Stimulated activated CD4-positive, alpha-beta T cell treated with anti-CD3 and anti-CD28 coated beads, Interleukin-1b, Interleukin-23, amount 100 ng/mL, for 1 hour (primary cell): ENCODE measurements around the gene NUCB1.
"Not testable (repeated sequence)": the region's sequence is repeated elsewhere in the genome, so short reads cannot be mapped to it uniquely, and the experiment has no call there.

Source experiments
- DNase-seq, 2 donors: peaks; one replicate each; pipeline ENCODE4 v3.0.0-alpha.2; 2020; ENCODE audit warnings: low read depth in 2 of 2

Gene NUCB1

DNA sequence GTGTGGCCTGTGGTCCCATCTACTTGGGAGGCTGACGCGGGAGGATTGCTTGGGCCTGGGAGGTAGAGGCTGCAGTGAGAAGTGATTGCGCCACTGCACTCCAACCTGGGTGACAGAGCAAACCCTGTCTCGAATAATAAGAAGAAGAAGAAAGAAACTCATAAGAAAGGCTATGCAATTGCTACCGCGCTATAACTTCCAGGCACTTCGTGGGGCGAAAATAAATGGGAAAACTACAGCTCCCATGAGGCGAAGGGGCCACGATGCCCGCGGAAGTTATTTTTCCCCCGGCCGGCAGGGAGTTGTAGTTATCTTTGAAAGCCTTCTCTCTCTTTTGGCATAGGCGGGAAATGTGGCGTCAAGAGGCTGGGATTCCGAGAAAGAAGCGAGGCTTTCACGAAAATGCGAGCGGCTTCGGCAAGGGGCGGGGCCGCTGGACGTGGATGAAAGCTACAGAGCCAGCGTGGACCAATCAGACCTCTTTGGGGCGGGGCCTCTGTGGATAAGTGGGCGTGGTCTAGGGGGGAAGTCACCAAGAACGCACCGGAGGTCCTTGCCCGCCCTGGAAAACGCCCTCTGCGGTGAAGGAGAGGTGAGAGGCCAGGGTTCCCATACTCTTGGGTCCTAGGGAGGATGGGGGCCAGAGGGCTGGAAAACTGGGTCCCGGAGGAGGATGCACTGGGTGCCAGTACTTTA lies at the start of gene NUCB1:
NUCB1 (plus strand) TSS at position 532 of the 696 bp plus-strand sequence. CDS start 485 bp downstream, outside the sequence.
- peak; percentile 97 to 99 for DNase-seq

DNA sequence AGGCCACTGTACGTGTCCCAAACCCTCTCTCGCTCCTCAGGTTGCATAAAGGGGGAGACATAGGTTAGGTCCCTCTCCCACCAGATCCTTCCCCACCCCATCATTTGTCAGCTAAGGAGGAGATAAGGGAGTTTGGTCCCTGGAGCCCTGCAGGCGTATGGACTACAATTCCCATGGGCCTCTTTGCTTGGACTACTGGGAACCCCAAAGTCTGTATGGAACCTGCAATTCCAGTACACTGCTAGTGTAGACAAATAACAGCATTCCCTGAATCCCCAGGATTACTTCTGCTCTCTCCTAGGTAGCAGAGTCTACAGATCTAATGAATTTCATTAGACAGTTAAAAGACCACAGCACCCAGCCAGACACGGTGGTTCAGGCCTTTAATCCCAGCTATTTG lies 47.8 kb upstream of the NUCB1 start:
- DNase-seq, result no peak

DNA sequence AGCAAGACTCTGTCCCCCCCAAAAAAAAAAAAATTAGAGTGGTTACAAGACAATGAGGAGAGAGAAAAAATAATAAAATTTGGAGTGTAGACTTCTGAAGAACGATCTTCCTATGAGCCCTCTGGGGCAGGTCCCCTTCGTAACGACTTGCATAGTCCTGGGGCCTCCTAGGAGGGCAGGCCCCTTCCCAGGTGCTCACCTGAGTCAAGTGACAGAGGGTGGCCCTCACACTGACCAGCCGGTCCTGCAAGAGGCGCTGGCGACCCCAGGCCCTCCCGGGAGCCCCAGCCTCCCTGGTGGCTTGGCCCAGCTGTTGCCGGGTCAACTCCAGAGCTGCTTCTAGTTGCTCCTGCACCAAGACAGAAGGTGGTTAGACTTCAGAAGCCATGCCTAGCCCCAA lies 46.6 kb upstream of the NUCB1 start:
- DNase-seq, result no peak

DNA sequence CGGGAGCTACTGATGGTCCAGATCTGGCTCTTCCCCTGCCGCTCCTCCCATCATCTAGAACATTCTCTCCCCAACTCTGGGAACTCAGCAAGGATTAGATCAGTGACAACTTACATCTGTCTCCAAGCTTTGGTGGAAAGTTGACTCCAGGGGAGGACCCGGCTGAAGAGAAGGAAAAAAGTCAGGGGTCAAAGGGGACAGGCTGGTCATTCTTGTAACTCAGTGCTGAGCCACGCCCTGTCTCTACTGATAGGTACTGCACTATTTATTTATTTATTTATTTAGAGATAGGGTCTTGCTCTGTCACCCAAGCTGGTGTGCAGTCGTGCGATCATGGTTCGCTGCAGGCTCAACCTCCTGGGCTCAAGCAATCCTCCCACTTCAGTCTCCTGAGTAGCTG lies 46.0 kb upstream of the NUCB1 start:
- DNase-seq, result no peak

DNA sequence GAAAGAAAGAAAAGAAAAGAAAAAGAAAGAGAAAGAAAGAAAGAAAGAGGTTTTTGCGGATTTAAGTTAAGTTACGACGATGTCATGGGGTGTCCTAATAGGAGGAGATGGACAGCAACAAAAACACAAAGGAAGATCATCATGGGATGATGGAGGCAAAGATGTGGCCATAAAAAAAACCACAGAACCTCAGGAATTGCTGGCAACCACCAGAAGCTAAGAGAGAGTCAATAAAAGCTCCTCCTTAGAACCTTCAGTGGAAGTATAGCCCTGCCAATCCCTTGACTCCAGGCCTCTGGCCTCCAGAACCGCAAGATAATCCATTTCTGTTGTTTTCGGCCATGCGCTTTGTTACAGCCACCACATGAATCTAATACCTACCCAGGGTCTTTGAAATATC lies 43.2 kb upstream of the NUCB1 start:
- no peak for DNase-seq

DNA sequence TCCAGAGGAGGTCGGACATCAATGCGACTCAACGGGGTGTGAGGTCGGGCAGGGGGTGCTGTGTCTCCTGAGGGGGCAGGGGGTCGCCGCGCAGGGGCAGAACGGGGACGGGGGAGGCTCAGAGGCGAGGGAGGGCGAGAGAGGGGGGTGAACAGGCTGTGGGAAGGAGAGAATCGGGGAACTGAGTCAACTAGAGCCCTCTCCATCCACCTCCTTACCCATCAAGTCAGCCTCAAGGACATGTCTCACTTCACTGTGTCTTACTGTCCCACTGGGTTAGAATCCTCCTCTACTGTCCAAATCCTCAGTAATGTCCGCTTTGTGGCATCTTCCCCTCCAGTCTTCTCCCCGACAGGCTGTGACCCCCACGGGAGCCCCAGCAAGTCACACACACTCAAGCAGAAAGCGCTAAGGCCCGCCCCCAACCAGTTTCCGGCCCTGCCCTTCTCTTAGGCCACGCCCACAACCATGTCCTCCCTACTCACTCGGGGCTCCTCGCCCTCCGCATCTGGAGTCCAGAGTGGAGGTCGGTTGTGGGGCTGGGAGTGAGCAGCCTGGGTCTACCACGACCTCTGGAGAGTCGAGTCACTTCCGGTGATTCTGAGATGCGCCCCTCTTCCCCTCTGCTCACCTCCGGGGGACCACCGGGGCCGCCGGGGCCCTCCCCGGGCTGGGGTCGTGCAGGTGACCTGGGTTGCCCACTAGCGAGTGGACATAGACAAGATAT lies 41.0 kb upstream of the NUCB1 start:
- peak in 1 of 2 donors; percentile 72 for DNase-seq

DNA sequence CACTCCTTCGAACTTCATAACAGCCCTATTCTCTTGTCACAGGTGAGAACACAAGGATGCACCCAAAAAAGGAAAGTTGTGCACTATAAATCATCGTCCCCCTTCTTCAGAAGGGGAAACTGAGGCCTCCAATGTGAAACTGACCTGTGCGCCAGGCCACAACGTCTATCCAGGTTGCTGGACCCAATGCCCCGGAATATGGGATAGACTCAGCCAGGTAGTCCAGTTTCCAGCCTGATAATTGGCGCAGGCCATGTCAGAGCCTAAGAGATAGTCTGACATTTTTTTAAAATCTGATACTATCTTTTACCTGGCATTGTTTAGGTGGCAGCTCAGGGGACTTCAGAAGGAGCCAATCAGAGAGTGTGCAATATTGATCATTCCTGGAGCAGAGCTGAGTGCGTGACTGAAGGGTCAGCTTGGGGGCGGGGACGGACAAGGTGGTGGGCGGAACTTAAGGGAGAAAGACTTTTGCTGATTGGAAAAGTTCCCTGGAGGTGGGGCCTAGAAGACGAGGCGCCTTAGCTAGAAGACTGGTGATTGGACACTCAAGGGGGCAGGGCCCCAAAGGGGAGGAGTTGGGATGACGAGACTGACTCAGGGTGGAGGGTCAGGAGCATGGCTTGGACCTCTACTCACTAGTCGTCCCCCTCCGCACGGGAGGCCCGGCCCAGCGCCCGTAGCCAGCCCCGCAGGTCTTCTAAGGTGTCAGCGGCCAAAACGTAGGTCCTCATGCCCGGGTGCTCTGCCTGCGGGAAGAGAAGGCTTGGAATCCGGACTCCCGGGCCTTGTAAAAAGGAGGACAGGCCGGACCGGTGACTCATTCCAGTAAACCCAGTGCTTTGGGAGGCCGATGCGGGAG lies 40.2 kb upstream of the NUCB1 start:
- DNase-seq, result no peak

DNA sequence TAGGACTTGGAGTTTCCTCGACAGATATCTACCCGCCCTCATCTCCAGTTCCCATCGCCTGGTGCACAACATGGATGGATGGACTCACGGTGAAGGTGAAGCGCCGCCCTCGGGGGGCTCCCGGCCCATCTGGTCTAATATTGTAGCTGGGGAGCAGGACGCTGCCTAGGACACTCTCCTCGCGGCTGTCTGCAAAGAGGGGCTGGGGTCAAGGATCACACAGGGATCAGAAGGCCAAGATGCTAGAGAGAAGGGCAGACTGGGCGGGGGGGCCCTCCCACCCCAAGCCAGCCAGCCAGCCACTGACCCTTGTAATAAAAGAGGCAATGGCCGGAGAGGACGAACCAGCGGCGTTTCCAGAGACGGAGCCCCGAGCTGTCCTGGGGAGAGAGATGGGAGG lies 38.8 kb upstream of the NUCB1 start:
- no peak for DNase-seq

DNA sequence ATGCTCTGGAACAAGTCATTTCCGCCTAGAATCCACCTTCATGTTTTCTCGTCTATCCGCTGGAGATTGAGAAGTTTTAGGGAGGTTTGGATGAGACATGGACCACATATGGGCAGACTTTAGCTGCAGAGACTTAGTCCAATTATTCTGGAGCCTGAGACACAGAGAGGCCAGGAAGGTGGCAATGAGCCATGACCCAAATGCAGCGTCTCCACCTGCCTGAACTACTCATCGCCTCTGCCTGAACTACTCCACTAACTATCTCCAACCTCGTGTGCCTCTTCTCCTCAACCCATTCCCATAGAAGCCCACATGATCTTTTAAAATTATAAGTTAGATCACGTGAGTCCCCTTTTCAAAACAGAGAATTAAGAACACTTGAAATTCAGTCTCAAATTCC lies 37.3 kb upstream of the NUCB1 start:
- DNase-seq, result no peak

DNA sequence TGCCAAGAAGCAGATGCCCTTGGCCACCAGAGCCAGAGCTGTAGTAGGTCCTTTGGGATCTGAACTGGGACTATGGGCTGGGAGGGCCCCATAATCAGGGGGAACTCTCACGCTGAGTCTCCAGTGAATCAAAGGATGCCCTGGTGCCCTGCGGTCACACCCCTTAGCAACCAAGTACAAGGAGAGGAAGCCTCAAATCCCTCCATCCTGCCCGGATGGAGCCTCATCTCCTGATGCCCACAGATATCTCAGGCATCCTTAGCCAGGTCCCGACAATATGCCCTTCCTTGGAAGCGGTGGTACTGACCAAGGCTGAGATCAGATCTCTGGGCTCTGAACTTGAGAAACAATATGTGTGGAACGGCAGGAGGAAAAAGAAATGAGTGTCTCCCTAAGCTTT lies 33.4 kb upstream of the NUCB1 start:
- no peak for DNase-seq

DNA sequence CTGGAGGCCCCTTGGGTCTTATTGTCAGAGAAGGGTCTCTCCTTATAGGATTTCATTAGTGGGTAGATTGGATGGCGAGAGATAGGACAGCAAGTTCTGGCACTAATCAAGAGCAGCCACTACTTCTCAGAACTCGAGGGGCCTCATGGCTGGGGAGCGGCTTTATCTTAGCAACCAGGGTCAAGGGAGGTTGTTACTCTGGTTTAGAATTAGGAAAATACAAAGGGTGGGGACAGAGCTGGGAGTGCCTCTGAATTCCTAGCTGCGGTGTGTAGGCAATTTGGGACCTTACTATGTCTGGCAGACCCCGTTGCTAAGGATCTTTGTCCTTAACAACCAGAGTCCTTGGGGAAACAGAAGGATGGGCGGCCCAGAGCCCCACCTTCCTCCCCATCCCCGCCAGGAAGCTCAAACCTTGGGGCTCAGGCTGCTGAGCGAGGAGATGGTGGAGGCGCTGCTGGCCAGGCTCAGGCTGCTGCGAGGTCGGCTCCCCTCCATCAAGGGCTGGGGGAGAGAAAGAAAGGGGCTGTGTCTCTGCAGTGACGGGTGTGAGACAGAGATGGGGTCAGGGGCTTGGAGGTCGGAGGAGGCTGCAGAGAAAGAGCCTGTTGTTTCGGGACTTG lies 32.9 kb upstream of the NUCB1 start:
- no peak for DNase-seq

DNA sequence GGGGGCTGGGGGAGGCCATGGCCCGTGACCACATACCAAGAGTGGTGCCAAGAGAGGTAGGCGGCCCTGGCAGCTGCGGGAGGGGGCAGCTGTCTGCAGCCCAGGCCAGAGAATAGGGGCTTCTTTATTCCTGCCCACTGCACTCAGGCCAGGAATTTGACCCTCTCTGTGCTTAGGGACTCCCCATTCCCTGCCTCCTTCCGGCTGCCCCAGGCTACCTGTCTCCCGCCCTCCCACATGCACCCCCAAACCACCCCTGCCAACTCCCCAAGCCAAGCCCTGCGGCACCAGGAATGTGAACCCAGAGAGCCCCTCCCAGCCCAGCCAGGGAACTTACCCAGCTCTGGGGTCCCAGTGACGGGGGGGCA lies 32.4 kb upstream of the NUCB1 start:
- no peak for DNase-seq

DNA sequence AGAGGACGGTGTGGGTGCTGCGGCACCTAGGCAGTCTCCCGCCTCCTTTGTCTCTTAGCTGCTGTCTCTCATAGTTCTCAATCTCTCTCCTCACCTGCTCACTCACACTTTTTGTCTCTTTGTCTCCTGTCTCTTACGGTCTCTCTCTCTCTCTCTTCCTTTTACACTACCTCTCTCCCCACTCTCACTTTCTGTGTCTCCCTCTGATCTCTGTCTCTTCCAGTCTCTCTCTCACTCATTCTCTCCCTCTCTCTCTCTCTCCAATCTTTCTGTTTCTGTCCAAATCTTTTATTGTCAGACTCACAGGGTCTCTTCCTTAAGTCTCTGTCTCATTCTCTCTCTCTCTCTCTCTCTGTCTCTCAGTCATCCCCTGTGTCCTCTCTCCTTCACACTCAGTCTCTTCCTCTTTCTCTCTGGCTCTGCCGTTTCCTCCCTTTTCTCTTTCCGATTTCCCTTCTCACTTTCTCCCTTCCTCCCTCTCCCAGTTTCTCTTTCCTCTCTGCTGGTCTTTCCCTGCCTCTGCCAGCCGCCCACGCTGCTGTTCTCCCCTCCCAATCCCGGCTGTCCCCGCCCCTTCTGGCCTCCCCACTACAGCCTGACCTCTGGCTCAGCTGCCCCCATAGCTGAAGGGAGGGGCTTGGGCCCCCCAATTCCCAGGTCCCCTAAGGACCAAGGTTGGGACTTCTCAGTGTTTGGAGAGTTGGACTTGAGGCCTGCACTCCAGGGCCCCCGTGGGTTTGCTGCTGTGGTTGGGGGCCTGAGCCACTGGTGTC lies 31.8 kb upstream of the NUCB1 start, which contains the start of gene PLEKHA4:
PLEKHA4 (minus strand) TSS at position 504 of the 773 bp plus-strand sequence. CDS start 997 bp downstream, outside the sequence.
- DNase-seq, result no peak

DNA sequence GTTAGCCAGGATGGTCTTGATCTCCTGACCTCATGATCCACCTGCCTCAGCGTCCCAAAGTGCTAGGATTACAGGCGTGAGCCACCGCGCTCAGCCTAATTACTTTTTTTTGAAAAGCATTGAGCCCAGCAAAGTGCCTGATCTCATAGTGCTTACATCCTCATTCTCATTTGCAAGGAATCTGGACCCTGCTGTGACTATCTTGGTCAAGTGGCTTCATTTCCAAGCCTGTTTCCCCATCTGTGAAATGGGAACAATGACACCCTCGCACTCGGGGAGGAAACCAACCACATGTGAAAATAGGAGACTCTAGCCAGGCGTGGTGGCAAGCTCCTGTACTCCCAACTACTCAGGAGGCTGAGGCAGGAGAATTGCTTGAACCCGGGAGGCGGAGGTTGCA lies 30.1 kb upstream of the NUCB1 start:
- DNase-seq, result no peak

DNA sequence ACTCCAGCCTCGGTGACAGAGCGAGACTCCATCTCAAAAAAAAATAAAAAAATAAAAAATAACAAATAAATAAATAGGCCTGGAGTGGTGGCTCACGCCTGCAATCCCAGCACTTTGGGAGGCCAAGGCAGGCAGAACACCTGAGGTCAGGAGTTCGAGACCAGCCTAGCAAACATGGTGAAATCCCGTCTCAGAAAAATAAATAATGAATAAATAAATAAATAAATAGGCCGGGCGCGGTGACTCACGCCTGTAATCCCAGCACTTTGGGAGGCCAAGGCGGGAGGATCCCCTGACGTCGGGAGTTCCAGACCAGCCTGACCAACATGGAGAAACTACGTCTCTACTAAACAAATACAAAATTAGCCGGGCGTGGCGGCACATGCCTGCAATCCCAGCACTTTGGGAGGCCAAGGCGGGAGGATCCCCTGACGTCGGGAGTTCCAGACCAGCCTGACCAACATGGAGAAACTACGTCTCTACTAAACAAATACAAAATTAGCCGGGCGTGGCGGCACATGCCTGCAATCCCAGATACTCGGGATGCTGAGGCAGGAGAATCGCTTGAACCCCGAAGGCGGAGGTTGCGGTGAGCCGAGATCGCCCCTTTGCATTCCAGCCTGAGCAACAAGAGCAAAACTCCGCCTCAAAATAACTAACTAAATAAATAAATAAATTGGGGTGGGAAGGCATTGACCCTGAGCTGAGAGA lies 28.5 kb upstream of the NUCB1 start:
- DNase-seq, result not testable (repeated sequence)

DNA sequence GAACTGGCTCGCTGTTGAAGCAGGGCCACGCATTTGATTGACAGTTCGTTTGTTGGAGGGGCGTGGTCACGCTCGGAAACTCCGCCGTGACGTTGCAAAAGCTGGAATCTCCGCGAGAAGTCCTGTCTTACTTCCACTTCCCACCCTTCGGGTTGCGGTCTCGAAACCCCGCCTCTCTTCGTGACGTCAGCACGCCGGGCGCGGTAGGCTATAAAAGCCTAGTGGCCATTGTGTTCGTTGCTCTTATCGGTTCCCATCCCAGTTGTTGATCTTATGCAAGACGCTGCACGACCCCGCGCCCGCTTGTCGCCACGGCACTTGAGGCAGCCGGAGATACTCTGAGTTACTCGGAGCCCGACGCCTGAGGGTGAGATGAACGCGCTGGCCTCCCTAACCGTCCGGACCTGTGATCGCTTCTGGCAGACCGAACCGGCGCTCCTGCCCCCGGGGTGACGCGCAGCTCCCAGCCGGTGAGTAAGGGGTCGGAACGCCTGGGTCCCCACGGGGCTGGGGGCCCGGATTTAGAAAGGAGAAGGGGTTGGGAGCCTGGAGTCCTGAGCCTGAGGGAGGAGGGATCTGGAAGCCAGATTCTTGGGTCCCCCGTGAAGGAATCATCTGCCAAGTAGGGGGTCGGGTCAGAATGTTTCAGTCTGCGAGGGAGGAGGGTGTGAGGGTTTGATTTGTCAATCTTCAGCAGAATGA lies 27.8 kb upstream of the NUCB1 start, which contains the start of gene PPP1R15A:
PPP1R15A (plus strand) TSS at position 240 of the 702 bp plus-strand sequence. CDS start 813 bp downstream, outside the sequence.
- peak; percentile 94 to 99 for DNase-seq

DNA sequence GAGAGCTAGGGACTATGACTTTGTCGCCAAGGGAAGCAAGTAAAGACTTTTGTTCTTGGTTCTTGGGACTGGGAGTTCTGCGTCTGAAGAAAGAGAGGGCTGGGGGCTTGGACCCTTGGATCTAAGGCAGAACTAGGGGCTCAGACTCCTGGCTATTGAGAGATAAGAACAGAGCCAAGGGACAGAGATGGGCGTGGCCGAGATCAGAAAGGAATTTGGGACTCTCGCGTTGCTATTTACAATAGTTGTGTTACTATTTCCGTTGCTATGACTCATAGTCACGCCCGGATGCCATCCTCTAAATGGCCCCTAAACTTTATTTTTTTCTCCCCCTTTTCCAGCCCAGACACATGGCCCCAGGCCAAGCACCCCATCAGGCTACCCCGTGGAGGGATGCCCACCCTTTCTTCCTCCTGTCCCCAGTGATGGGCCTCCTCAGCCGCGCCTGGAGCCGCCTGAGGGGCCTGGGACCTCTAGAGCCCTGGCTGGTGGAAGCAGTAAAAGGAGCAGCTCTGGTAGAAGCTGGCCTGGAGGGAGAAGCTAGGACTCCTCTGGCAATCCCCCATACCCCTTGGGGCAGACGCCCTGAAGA lies 27.1 kb upstream of the NUCB1 start:
- DNase-seq, result peak in 1 of 2 donors; percentile 44

DNA sequence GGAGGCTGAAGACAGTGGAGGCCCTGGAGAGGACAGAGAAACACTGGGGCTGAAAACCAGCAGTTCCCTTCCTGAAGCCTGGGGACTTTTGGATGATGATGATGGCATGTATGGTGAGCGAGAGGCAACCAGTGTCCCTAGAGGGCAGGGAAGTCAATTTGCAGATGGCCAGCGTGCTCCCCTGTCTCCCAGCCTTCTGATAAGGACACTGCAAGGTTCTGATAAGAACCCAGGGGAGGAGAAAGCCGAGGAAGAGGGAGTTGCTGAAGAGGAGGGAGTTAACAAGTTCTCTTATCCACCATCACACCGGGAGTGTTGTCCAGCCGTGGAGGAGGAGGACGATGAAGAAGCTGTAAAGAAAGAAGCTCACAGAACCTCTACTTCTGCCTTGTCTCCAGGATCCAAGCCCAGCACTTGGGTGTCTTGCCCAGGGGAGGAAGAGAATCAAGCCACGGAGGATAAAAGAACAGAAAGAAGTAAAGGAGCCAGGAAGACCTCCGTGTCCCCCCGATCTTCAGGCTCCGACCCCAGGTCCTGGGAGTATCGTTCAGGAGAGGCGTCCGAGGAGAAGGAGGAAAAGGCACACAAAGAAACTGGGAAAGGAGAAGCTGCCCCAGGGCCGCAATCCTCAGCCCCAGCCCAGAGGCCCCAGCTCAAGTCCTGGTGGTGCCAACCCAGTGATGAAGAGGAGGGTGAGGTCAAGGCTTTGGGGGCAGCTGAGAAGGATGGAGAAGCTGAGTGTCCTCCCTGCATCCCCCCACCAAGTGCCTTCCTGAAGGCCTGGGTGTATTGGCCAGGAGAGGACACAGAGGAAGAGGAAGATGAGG lies 26.4 kb upstream of the NUCB1 start:
- DNase-seq, result no peak
